ENCODE results near the gene CSNK1D. TPM values are rescaled to one million over a fixed set of nuclear protein-coding genes. Genes with fewer than 3 reads are reported as not detected.

Gene CSNK1D
- total RNA-seq, 1 experiment from 2014 or later: 137 TPM

GRCh38 chr17:82314727-82315605, 41.5 kb upstream of the CSNK1D start:
- Histone ChIP-seq H3K14ac (ENCODE audit: insufficient read depth, low read length) (no peak overlapping the region), H3K79me2 (ENCODE audit: insufficient read depth, low read length) (no peaks in the 10 kb centered on the region), H2BK15ac (ENCODE audit: low read depth, low read length) (no peak overlapping the region), H3K18ac (ENCODE audit: insufficient read length, low read depth, low read length) (no peak overlapping the region), H3K23ac (ENCODE audit: insufficient read length, low read depth, low read length) (no peak overlapping the region), H3K27me3 (ENCODE audit: insufficient read depth, low read length) (no peaks in the 10 kb centered on the region), H4K91ac (ENCODE audit: insufficient read length, low read depth, low read length) (no peak overlapping the region), H3K4me1 (ENCODE audit: insufficient read depth, low read length) (no peaks in the 10 kb centered on the region), H4K20me1 (ENCODE audit: control insufficient read depth, insufficient read depth, insufficient read length) (peaks cover 6% of the 10 kb centered on the region), H2BK5ac (ENCODE audit: insufficient read length, low read length) (no peak overlapping the region), H4K8ac (replicated peaks; ENCODE audit: insufficient read length, low read depth, low read length) (no peak overlapping the region), H3K27ac (ENCODE audit: insufficient read length, low read depth, low read length) (no peak overlapping the region), H3K79me1 (ENCODE audit: insufficient read depth, low read depth, low read length, poor library complexity, severe bottlenecking) (no peaks in the 10 kb centered on the region), H2BK120ac (ENCODE audit: low read depth, low read length, poor library complexity, severe bottlenecking) (no peak overlapping the region), H2AK5ac (ENCODE audit: insufficient read length, low read length) (no peak overlapping the region), H3K23me2 (ENCODE audit: insufficient read length, low read depth, low read length, poor library complexity, severe bottlenecking) (peaks cover 6% of the 10 kb centered on the region), H4K5ac (ENCODE audit: insufficient read length, low read depth, low read length) (no peak overlapping the region), H3K9ac (ENCODE audit: extremely low read depth, insufficient read length, low read length) (no peak overlapping the region), H2BK12ac (ENCODE audit: insufficient read length, low read depth, low read length) (no peak overlapping the region), H3K56ac (ENCODE audit: insufficient read length, low read depth, low read length) (no peak overlapping the region), H3K4me2 (ENCODE audit: insufficient read depth, insufficient read length, low read length) (no peak overlapping the region), H2AFZ (ENCODE audit: low read length) (no peak overlapping the region), H2BK20ac (ENCODE audit: low read depth, low read length, poor library complexity, severe bottlenecking) (no peak overlapping the region), H3K9me3 (ENCODE audit: control insufficient read depth, low read depth, low read length) (no peaks in the 10 kb centered on the region), H3T11ph (ENCODE audit: low read length) (no peak overlapping the region), H3K4ac (ENCODE audit: low read depth, low read length) (no peak overlapping the region)
- no peak for DNase-seq
- no peak overlapping the region; a peak in 1 of 5 replicates for H3K4me3 Mint-ChIP-seq
- H3K9me3 Mint-ChIP-seq: no peaks in the 10 kb centered on the region
- no peak overlapping the region for H3K27ac Mint-ChIP-seq
- H3K4me1 Mint-ChIP-seq: peaks cover 2 to 13% of the 10 kb centered on the region in 2 experiments; a peak in 3 of 4 replicates
- TF ChIP-seq, protein P1, sequence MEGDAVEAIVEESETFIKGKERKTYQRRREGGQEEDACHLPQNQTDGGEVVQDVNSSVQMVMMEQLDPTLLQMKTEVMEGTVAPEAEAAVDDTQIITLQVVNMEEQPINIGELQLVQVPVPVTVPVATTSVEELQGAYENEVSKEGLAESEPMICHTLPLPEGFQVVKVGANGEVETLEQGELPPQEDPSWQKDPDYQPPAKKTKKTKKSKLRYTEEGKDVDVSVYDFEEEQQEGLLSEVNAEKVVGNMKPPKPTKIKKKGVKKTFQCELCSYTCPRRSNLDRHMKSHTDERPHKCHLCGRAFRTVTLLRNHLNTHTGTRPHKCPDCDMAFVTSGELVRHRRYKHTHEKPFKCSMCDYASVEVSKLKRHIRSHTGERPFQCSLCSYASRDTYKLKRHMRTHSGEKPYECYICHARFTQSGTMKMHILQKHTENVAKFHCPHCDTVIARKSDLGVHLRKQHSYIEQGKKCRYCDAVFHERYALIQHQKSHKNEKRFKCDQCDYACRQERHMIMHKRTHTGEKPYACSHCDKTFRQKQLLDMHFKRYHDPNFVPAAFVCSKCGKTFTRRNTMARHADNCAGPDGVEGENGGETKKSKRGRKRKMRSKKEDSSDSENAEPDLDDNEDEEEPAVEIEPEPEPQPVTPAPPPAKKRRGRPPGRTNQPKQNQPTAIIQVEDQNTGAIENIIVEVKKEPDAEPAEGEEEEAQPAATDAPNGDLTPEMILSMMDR (conservative IDR thresholded peaks at IDR 0.05): no peak
- H3K36me3 Mint-ChIP-seq (ENCODE audit: insufficient read depth in 1 of 3, low read depth in 3 of 3): no peaks in the 10 kb centered on the region
- WGBS (ENCODE audit: extremely low coverage, insufficient read length, low lambda C conversion rate): no CpG with 5 or more reads among the region's 32 CpGs
- peaks cover 23% of the 10 kb centered on the region for H3K27me3 Mint-ChIP-seq (ENCODE audit: low read depth)

Measured in H9 (cell line).